SK-N-SH treated with all-trans-retinoic acid at 6 μM for 48 hours (cell line): ENCODE results near the gene B3GALT2.
"Not testable (repeated sequence)": the region's sequence is repeated elsewhere in the genome, so short reads cannot be mapped to it uniquely, and the experiment has no call there.

Source experiments
- ATAC-seq: fragments of 200-7000 bp; cut with Tn5 transposase; 3 replicates; pipeline ENCODE4 v1.9.1; 2020; ENCODE audit warnings: mild to moderate bottlenecking, moderate library complexity
- ARNTL ChIP-seq: fragments of 450-650 bp; formaldehyde crosslinking; IDR thresholded peaks from 2 replicates; pipeline ENCODE4 v1.5.0; 2020; ENCODE audit warnings: low read depth, mild to moderate bottlenecking, moderate library complexity, borderline replicate concordance
- BACH2 ChIP-seq: fragments of 250-450 bp; sonication (Bioruptor Pico); IDR thresholded peaks from 2 replicates; pipeline ENCODE4 v1.9.0; 2021; ENCODE audit warnings: mild to moderate bottlenecking, borderline replicate concordance
- CSDC2 ChIP-seq: fragments of 250-450 bp; sonication (Bioruptor Pico); IDR thresholded peaks from 2 replicates; pipeline ENCODE4 v1.5.0; 2020; ENCODE audit warnings: mild to moderate bottlenecking, moderate library complexity
- ESRRG ChIP-seq: fragments of 250-450 bp; sonication (Bioruptor Pico); IDR thresholded peaks from 2 replicates; pipeline ENCODE4 v1.6.1; 2021; ENCODE audit warnings: mild to moderate bottlenecking
- GLIS3 ChIP-seq: fragments of 250-450 bp; sonication (Bioruptor Pico); IDR thresholded peaks from 2 replicates; pipeline ENCODE4 v1.5.0; 2020; ENCODE audit warnings: mild to moderate bottlenecking, moderate library complexity
- ISL1 ChIP-seq: fragments of 250-450 bp; sonication (Bioruptor Pico); IDR thresholded peaks from 2 replicates; pipeline ENCODE4 v2.1.2; 2022; ENCODE audit warnings: mild to moderate bottlenecking, moderate library complexity
- PPARA ChIP-seq: fragments of 250-450 bp; sonication (Bioruptor Pico); IDR thresholded peaks from 2 replicates; pipeline ENCODE4 v1.5.0; 2020; ENCODE audit warnings: mild to moderate bottlenecking, borderline replicate concordance
- RARB ChIP-seq: fragments of 250-450 bp; sonication (Bioruptor Pico); IDR thresholded peaks from 2 replicates; pipeline ENCODE4 v1.8.0; 2021; ENCODE audit warnings: mild to moderate bottlenecking, moderate library complexity
- SNAI2 ChIP-seq: fragments of 250-450 bp; sonication (Bioruptor Pico); IDR thresholded peaks from 2 replicates; pipeline ENCODE4 v1.5.0; 2020; ENCODE audit warnings: mild to moderate bottlenecking, moderate library complexity
- TOX ChIP-seq: fragments of 250-450 bp; sonication (Bioruptor Pico); IDR thresholded peaks from 2 replicates; pipeline ENCODE4 v1.8.0; 2021; ENCODE audit warnings: mild to moderate bottlenecking, moderate library complexity, borderline replicate concordance
- ZFP3 ChIP-seq: fragments of 250-450 bp; sonication (Bioruptor Pico); IDR thresholded peaks from 2 replicates; pipeline ENCODE4 v1.5.0; 2020; ENCODE audit warnings: mild to moderate bottlenecking, moderate library complexity
- ZNF565 ChIP-seq: fragments of 450-650 bp; formaldehyde crosslinking; conservative IDR thresholded peaks from 2 replicates; pipeline ENCODE4 v1.5.0; 2020; ENCODE audit warnings: low read depth, mild to moderate bottlenecking, moderate library complexity
- ZNF70 ChIP-seq: fragments of 450-650 bp; formaldehyde crosslinking; IDR thresholded peaks from 2 replicates; pipeline ENCODE4 v1.5.0; 2020; ENCODE audit warnings: mild to moderate bottlenecking, moderate library complexity
- ZNF8 ChIP-seq: fragments of 450-650 bp; formaldehyde crosslinking; IDR thresholded peaks from 2 replicates; pipeline ENCODE4 v1.5.0; 2020; ENCODE audit warnings: mild to moderate bottlenecking, moderate library complexity
- TF ChIP-seq, protein P1 (sequence below): fragments of 250-450 bp; sonication (Bioruptor Pico); IDR thresholded peaks from 2 replicates; pipeline ENCODE4 v1.8.0; 2021; ENCODE audit warnings: low read depth, mild to moderate bottlenecking, moderate library complexity, borderline replicate concordance
- TF ChIP-seq, protein P2 (sequence below): fragments of 250-450 bp; sonication (Bioruptor Pico); IDR thresholded peaks from 2 replicates; pipeline ENCODE4 v1.5.0; 2020; ENCODE audit warnings: mild to moderate bottlenecking, moderate library complexity
- TF ChIP-seq, protein P3 (sequence below): fragments of 250-450 bp; sonication (Bioruptor Pico); IDR thresholded peaks from 2 replicates; pipeline ENCODE4 v1.5.1; 2021; ENCODE audit warnings: mild to moderate bottlenecking, moderate library complexity
- TF ChIP-seq, protein P4 (sequence below): fragments of 250-450 bp; sonication (Bioruptor Pico); IDR thresholded peaks from 2 replicates; pipeline ENCODE4 v1.5.1; 2020; ENCODE audit warnings: low read depth, mild to moderate bottlenecking, moderate library complexity

The B3GALT2 gene

DNA sequence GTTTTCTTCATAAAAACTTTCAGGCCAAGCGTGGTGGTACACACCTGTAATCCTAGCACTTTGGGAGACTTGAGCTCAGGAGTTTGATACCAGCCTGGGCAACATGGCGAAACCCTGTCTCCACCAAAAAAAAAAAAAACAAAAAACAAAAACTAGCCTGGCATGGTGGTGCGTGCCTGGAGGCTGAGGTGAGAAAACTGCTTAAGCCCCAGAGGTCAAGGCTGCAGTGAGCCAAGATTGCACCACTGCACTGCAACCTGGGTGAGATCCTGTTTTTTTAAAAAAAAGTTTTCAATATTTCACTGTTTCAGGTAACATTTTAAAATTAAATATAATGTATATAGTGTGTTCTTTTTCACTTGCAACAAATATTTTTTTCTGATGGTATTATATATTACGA, 13.5 kb upstream of the B3GALT2 start:
- no peak for ATAC-seq
- TF ChIP-seq, protein P1, sequence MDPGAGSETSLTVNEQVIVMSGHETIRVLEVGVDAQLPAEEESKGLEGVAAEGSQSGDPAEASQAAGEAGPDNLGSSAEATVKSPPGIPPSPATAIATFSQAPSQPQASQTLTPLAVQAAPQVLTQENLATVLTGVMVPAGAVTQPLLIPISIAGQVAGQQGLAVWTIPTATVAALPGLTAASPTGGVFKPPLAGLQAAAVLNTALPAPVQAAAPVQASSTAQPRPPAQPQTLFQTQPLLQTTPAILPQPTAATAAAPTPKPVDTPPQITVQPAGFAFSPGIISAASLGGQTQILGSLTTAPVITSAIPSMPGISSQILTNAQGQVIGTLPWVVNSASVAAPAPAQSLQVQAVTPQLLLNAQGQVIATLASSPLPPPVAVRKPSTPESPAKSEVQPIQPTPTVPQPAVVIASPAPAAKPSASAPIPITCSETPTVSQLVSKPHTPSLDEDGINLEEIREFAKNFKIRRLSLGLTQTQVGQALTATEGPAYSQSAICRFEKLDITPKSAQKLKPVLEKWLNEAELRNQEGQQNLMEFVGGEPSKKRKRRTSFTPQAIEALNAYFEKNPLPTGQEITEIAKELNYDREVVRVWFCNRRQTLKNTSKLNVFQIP (CRISPR knock-in tag), result no peak
- no peak for TF ChIP-seq ESRRG

DNA sequence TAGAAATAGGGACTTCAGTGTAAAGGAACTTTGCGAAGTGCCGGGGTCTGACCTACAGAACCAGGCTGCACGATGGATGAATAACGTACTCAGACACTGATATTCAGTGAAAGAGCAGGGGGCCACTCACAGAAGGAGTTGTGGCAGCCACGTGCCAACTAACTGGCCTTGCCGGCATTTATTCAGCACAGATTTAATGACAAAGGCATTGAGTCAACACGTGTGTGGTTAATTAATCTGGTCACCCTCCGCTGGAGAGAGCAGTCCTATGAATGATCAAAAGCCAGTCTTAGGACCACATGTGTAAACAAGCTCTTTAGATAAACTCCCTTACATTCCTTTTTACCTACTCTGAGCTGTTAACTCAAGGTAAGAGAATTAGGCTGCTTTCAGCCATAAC, 6.2 kb upstream of the B3GALT2 start:
- TF ChIP-seq ZNF565 (CRISPR knock-in tag), result no peak
- TF ChIP-seq TOX (CRISPR knock-in tag), result no peak
- TF ChIP-seq CSDC2 (CRISPR knock-in tag), result no peak
- TF ChIP-seq ZFP3, result no peak
- TF ChIP-seq ISL1 (CRISPR knock-in tag), result no peak
- TF ChIP-seq RARB (CRISPR knock-in tag), result no peak
- TF ChIP-seq, protein P2, sequence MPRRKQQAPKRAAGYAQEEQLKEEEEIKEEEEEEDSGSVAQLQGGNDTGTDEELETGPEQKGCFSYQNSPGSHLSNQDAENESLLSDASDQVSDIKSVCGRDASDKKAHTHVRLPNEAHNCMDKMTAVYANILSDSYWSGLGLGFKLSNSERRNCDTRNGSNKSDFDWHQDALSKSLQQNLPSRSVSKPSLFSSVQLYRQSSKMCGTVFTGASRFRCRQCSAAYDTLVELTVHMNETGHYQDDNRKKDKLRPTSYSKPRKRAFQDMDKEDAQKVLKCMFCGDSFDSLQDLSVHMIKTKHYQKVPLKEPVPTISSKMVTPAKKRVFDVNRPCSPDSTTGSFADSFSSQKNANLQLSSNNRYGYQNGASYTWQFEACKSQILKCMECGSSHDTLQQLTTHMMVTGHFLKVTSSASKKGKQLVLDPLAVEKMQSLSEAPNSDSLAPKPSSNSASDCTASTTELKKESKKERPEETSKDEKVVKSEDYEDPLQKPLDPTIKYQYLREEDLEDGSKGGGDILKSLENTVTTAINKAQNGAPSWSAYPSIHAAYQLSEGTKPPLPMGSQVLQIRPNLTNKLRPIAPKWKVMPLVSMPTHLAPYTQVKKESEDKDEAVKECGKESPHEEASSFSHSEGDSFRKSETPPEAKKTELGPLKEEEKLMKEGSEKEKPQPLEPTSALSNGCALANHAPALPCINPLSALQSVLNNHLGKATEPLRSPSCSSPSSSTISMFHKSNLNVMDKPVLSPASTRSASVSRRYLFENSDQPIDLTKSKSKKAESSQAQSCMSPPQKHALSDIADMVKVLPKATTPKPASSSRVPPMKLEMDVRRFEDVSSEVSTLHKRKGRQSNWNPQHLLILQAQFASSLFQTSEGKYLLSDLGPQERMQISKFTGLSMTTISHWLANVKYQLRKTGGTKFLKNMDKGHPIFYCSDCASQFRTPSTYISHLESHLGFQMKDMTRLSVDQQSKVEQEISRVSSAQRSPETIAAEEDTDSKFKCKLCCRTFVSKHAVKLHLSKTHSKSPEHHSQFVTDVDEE, result no peak
- TF ChIP-seq, protein P3, sequence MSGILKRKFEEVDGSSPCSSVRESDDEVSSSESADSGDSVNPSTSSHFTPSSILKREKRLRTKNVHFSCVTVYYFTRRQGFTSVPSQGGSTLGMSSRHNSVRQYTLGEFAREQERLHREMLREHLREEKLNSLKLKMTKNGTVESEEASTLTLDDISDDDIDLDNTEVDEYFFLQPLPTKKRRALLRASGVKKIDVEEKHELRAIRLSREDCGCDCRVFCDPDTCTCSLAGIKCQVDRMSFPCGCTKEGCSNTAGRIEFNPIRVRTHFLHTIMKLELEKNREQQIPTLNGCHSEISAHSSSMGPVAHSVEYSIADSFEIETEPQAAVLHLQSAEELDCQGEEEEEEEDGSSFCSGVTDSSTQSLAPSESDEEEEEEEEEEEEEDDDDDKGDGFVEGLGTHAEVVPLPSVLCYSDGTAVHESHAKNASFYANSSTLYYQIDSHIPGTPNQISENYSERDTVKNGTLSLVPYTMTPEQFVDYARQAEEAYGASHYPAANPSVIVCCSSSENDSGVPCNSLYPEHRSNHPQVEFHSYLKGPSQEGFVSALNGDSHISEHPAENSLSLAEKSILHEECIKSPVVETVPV (CRISPR knock-in tag), result no peak
- no peak for TF ChIP-seq BACH2 (CRISPR knock-in tag)
- no peak for TF ChIP-seq GLIS3 (CRISPR knock-in tag)
- TF ChIP-seq, protein P4, sequence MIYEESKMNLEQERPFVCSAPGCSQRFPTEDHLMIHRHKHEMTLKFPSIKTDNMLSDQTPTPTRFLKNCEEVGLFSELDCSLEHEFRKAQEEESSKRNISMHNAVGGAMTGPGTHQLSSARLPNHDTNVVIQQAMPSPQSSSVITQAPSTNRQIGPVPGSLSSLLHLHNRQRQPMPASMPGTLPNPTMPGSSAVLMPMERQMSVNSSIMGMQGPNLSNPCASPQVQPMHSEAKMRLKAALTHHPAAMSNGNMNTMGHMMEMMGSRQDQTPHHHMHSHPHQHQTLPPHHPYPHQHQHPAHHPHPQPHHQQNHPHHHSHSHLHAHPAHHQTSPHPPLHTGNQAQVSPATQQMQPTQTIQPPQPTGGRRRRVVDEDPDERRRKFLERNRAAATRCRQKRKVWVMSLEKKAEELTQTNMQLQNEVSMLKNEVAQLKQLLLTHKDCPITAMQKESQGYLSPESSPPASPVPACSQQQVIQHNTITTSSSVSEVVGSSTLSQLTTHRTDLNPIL, result no peak
- TF ChIP-seq SNAI2 (CRISPR knock-in tag), result no peak
- no peak for TF ChIP-seq ZNF8 (CRISPR knock-in tag)
- TF ChIP-seq, all 23 proteins: peak for 0
- ATAC-seq, result no peak

DNA sequence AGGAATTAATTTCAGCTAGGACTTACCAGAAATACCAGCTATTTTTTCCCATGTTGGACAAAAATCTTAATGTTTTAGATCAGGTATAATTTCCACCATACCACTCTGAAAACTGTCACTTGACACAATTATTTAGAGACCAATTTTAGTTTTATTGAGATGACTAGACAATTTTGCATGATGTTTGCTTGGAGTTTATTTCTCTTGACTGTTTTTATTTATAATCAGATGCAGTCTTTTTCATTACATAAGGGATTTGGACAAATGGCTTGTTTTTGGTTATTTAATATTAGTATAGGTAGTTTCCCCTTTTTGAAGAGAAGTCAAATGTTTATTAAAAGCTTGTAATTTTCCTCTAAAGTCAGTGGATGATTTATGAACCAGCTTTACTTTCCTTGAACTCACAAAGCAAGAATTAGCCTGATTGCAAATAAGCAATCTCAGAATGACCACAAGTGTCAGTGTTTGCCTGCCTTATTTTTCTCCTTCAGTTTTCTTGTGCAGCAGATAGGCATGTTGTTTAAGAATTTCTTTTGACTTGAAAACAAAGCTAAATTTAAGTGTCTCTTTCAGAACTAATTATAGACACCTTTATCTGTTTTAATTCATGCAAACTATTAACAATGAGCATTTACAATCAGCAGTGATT, 3.8 kb upstream of the B3GALT2 start:
- no peak for TF ChIP-seq ZNF70 (CRISPR knock-in tag)
- no peak for TF ChIP-seq GLIS3 (CRISPR knock-in tag)
- TF ChIP-seq ARNTL (CRISPR knock-in tag), result no peak
- peak; percentile 42; the same call in 2 of the 3 replicates for ATAC-seq

DNA sequence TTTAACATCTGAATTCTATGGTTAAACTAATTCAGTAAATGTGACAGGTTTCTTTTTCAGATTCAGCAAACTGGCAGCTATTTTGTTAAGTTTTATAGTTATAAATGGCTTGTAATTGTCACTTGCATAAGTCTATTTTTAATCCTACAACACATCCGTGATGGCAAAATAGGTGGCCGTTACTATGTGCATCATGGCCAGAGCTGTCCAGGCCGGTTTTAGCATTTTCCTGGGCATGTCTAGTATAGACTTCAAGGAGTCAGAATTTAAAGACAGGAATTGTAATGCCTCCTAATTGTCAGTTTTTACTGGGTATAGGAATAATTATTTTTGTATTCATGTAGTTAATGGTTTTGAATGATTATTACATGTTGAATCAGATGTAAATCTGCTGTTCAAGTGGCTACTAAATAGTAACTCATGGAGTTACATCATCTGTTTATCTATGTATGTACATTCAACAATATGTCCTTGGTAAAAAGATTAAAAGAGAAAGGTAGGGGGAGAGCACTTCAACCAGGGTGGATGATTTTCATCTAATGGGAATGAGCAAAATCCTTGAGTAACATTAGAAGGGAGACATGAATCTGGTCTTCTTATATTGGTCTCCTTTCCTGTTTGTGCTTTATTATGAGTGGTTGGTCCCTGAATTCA, 3.2 kb upstream of the B3GALT2 start:
- no peak for TF ChIP-seq ZNF70 (CRISPR knock-in tag)
- TF ChIP-seq, protein P4, result no peak
- no peak for TF ChIP-seq GLIS3 (CRISPR knock-in tag)
- no peak for TF ChIP-seq ZNF565 (CRISPR knock-in tag)
- TF ChIP-seq PPARA, result no peak
- TF ChIP-seq BACH2 (CRISPR knock-in tag), result no peak
- no peak for ATAC-seq

DNA sequence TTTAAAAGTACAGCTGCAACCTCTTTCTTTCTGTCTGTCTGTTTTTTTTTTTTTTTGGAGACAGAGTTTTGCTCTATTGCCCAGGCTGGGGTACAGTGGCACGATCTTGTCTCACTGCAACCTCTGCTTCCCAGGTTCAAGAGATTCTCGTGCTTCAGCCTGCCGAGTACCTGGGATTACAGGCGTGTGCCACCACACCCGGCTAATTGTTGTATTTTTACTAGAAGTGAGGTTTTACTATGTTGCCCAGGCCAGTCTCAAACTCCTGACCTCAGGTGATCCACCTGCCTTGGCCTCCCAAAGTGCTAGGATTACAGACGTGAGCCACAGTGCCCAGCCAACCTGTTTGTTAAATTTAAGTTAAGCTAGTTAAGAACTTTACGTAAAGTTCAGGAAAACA, 2.5 kb upstream of the B3GALT2 start:
- not testable (repeated sequence) for ATAC-seq
